GM19099 (cell line): Measurements from ENCODE around the gene PCDH1.

ENCODE experiments used
- POLR2A ChIP-seq: IDR thresholded peaks from 3 replicates; pipeline ENCODE4 v1.6.1; 2011; ENCODE audit warnings: low read depth; ENCODE audit not compliant: insufficient read length; ENCODE audit errors: extremely low read depth

Gene PCDH1

DNA sequence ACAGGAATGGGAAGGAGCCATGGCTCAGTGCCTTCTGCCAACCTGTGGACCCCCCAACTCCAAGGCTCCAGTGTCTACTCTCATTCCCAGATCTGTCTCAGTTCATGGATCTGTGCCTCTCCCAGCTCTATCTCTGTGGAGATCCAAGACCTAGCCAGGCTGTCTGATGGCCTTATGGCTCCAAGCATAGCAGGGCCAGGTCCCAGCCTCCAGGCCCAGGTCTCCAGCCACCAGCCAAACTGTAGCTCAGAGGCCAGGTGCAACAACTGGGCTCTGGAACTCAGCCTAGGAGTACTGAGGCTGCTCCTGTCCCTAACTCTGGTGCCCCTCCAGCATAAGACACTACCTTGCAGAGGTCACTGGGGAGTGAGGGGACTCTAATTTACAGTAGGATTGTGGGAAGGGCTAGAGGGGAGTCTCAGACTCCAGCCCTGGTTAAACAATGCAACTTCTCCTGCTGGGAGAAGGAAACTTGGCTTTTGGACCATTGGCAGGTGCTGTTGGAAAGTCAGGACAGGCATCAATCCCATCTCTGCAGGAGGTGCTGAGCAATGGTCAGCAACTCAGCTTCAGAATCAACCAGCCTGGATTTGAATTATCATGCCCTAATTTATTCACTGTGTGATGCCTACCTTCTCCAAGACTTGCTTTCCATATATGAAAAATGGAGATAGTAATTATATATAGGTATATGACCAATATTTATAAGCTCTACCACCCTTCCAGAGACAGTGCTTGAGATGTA, 63.0 kb downstream of the PCDH1 start:
- TF ChIP-seq POLR2A, result no peak

DNA sequence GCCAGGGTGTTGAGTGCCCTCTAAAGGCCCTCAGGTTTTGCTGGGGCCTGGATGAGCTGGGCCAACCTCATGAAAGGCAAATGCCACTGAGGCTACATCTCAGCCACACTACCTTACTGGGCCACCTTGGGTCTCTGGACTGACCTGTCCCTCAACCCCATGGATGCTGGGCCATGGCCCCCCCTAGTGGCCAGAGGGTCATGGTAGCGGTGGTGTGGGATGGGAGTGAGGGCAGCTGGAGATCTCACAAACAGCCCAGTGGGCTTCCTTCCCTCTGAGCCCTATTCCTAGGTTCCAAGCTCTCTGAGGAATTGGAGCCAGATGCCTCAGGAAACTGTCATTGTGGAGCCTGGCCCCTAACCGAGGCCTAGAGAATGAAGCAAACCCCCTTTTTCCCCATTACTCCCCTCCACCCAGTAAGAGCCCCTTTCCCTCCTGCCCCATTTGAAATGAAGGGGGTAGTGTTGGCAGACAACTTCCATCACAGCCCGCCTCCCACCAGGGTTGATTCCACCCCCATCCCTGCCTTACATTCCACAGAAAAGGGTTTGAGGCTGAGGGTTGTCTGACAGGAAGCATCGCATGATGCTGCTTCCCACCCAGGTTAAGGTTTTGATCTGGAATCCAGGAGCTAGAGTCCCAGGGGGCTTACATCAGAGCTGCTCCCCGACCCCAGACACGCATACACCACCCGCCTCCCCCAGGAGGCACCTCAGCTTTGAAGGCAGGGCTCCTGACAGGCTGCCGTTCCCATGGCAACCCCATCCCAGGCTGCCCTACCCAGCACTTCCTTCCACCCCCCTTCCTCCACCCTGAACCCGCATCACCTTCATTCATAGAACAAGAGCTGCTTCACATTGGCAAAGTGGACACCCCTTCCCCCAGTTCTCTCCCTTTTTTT, 63.9 kb downstream of the PCDH1 start:
- TF ChIP-seq POLR2A, result no peak

DNA sequence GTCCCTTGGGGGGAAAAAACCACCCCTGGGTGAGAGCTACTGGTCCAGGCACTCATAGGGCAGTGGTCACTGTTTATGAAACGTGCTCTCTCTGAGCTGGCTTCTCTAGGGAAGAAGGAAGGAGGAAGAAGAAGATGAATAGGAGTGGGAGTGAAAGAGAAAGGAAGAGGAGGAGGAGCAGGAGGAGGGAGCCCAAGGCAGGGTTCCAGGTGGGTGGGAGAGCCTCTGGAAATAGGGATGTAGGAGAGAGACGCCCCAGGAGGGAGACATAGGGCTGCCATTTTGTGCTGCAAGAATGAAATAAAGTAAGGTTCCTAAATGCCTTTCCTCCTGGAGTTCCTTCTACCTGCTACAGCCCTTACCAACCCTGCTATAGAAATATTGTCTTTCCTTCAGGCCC, 65.7 kb downstream of the PCDH1 start:
- no peak for TF ChIP-seq POLR2A

DNA sequence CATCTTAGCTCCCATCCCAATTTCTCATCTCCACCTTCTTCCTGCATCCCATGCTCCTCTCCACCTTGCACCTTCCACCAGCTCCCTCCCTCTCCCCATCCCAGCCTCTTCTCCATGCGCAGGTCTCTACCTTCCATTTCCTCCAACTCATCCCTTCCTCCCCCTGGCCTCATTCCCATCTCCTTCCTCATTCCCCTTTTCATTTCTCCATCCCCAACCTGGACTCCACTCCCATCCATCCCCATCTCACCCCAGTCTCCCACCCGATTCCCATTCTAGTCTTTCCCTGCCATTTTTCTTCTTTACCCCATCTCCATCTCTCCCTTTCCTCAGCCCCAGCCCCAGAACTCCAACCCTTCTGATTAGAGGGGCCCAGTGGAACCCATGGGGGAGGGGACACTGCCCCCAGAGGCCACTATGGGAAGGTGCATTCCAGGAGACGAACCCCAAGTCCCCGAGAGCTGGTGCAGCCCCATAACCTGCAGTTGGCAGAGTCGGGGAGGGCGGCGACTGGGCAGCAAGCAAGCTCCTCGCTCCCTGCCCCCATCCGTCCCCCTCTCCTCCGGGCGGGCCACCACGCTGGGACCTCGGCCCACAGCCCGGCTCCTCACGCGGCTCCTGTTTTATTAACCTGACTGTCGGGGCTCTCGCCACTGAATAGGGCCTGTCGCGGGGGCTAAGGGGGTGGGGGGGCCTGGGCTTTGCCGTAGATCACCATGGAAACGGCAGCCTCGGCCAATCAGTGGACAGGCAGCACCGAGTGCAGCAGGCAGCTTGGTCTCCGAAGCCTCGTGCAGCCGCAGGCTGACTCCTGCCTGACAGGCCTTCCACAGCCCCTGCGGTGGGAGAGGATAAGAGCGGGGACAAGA, 66.7 kb downstream of the PCDH1 start:
- no peak for TF ChIP-seq POLR2A

DNA sequence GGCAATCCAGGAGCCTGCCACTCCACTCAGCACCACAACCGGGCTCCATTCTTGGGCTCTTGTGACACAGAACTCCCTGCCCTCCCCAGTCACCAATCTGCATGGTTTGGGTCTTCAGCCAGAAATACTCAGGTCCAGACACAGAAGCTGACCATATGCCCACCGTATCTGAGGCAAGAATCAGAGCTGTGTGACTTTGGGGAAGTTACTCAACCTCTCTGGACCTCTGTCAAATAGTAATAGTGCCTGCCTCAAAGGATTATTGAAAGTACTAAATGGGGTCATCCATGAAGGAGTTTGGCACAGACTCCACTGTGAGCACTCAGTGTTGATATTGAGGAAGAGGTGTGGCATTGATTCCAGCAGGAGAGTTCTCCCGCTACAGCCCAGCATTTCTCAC, 67.5 kb downstream of the PCDH1 start:
- TF ChIP-seq POLR2A, result no peak

DNA sequence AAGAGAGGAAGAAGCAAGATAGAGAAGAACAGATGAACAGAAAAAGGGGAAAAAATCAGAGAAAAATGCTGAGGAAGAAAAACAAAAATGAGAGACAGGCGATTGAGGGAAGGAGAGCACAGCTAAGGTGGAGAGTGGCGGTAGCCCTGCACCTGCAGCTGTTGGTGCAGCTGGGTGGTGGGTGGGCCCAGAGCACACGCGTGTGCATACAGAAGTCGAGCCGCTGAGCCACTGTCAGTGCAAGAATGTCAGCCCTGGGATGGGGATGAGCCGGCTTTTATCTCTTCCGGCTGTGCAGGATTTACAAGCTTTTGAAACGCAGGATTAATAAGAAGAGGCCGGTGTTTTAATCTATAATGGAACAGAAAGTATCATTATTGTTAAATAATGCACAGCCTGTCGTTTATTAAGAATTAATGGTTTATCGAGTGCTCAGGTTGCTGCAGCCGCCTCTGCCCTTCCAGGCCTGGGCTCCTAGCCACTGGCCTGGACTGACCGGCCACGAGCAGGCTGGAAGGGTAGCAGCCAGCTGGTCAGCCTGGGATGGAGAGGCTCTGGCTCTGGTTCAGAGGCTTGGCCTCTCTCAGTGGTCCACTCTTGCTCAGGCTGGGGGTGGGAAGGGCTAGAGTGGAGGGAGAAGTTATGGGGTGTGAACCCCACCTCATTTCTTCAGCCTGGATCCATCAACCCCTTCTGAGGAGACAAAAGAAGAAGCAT, 68.7 kb downstream of the PCDH1 start:
- no peak for TF ChIP-seq POLR2A

DNA sequence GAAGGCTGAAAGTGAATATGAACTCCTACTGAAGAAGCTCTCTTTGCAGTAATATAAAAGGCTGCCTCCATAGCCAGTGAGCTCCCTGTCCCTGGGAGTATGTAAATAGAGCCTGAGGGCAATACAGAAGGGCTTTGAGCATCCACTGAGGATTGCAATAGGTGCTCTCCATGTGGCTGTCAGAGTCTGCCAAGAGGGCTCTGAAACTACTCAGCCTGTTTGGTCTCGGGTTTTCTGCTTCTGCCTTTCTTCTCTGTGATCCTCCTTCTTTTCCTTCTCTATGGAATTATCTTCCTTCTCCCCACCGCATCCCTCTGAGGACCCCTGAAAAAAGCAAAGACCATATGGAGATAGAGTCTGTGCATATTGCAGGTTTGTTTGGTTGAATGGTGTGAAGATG, 69.4 kb downstream of the PCDH1 start:
- no peak for TF ChIP-seq POLR2A

DNA sequence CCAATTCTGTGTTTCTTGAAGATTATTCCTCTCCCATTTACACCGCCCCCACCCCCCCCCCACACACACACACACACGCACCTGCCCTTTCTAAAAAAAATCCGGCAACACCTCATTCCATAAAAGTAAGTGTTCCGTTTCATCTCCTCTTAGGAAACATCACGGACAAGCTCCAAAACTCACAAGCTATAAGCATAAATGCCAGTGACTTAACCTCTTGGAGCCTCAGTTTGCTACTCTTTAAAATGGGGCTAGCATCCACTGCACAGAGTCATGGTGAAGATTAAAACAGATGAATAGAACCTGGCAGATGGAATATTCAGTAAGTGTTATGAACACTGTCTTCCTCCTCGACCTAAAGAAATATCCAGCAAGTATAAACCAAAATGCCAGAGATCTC, 70.5 kb downstream of the PCDH1 start:
- no peak for TF ChIP-seq POLR2A

DNA sequence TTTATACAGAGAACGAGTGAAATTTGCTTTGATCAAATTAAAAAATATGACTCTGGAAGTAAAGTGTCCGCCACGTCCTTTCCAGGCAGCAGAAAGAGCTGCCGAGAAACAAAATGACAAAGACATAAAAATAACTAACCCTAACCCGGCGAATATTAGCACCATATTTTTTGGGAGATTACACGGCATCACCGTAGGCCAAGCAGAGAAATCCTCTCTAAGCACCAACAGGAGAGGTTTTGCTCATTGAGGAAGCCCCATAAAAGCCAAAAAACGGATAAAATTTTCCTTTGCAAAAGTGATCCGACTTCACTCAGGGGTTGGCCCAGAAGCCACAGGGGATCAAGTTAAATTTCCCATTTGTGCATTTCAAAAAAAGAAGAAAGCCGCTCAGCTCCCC, 70.9 kb downstream of the PCDH1 start:
- TF ChIP-seq POLR2A, result no peak

DNA sequence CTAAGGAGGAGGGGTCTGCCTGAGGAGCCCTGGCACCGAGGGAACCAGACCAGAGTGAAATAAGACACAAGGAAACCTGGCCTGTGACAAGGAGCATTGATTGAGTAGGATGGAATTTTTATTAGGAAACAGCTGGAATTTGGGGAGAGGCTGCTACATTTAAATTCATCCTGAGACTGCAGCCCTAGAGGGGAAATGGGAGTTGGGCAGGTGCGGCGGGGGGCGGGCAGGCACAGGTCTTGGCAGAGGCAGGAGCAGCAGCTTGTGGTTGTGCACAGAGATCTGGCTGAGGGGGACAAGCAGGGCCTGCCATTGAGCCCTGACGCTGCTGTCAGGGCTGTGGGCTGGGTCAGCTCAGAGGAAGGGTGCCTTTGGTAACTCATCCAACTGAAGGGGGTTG, 71.6 kb downstream of the PCDH1 start:
- TF ChIP-seq POLR2A, result no peak

DNA sequence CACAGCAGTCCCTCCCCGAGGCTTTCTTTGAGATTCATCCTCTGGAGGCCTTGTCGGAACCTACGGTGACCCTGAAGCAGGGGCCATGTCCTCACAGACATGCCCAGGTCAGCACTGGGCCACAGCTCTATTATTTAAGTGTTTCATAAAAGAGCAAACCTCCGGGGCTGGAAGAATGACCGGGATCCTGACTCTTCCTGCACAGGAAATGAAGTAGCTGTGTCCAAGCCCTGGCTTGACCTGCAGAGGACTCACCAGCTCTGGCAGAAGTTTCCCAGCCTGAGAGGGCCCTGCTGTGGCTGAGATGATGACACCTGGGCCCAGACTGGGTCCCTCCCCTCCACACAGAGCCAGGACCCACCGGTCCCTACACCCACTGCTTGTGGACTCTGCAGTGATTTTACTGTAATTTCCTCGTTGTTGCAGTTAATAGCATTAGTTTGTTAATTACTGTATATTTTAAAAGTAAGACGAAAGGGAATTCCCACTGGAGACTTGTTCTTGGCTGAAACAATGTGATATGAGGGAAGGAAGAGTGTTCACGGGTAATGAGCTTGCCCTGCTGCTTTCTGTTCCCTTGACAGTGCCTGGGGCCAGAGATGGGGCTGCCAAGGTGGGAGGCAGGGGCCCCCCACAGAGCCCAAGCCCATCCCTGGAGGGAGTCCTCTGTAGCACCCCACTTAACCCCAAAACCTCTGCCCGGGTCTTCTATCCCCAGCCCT, 72.2 kb downstream of the PCDH1 start:
- TF ChIP-seq POLR2A, result no peak

DNA sequence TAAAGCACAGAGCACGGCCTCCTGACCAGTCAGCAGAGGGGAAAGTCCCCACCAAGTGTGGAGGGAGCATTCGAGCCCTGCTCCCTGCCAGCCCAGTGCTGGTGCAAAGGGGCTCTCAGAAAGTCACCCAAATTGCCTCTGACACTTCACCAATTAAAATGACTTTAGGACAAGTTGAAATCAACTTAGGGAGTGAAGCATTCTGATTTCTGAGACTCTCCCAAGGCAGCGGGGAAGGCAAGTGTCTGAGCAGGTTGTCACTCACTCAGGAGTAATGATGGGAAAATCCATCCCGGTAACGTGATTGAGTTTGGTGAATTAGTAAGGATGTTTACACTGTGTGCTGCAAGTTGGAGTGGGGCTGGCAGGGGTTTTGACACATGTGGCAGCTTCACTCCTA, 73.7 kb downstream of the PCDH1 start:
- no peak for TF ChIP-seq POLR2A
